Activated T-helper 2 cell treated with anti-CD3 and anti-CD28 coated beads, Interferon-gamma antibody, Interleukin-2, Interleukin-4, amounts not matched to agents 10 μg/mL and 5 μg/mL and 100 μg/mL, durations not matched to agents 14 hours and 24 hours and 36 hours (primary cell): ENCODE measurements around the gene PKNOX2. TPM values are rescaled to one million over a fixed set of nuclear protein-coding genes. Genes with fewer than 3 reads are reported as not detected.

Experiments used
- DNase-seq: peaks from one replicate; pipeline ENCODE4 v3.0.0; 2021; ENCODE audit warnings: low spot score
- H3K27ac Mint-ChIP-seq: one replicate; pipeline ENCODE4 v1.8.0; 2021; ENCODE audit warnings: mixed read lengths
- H3K27me3 Mint-ChIP-seq: one replicate; pipeline ENCODE4 v1.8.0; 2021; ENCODE audit warnings: low read depth, mixed read lengths
- H3K36me3 Mint-ChIP-seq: one replicate; pipeline ENCODE4 v1.8.0; 2021; ENCODE audit warnings: low read depth, mixed read lengths
- H3K4me1 Mint-ChIP-seq: one replicate; pipeline ENCODE4 v1.8.0; 2021; ENCODE audit warnings: low read depth, mixed read lengths
- H3K4me3 Mint-ChIP-seq: one replicate; pipeline ENCODE4 v1.8.0; 2021; ENCODE audit warnings: low read depth, mild to moderate bottlenecking, moderate library complexity, mixed read lengths
- H3K9me3 Mint-ChIP-seq: one replicate; pipeline ENCODE4 v1.8.0; 2021; ENCODE audit warnings: mixed read lengths
- intact Hi-C: fragments of 100-400 bp; cut with micrococcal nuclease; formaldehyde crosslinking; loops from one replicate; pipeline ENCODE4 v1.15.1; 2023
- total RNA-seq: library from RNA; stranded (reverse); gene quantifications from 2 replicates; pipeline ENCODE4 v1.2.3, GENCODE V29; 2022

PKNOX2 gene
- total RNA-seq, 1 donor from 2014 or later = not detected

DNA sequence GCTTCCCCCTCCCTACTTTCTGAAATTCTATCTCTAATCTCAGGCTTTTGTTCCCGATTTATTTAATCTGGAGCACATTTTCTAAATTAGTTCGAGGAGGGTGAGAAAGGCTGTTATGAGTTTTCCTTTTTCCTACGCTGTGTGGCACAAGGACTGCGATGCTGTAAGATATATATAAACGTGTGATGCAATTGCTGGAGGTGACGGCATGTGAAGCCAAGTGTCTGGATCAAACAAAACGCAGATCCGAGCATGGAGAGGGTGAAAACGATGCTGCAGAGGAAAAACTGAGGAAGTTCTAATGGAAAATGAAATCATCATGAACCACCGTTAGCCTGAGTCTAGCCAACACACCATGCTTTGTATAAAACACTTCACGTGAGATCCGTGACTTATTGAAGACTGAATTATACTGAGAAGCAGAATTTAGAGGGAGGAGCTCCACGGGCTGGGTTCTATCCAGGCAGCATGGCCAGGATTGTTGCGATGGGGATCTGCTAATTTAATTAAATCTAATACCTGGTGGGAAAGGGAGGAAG, 4.4 kb downstream of the PKNOX2 start:
- Mint-ChIP-seq H3K36me3 (no peaks in the 10 kb centered on the region), H3K27me3 (peaks cover 66% of the 10 kb centered on the region), H3K27ac (no peak overlapping the region), H3K9me3 (no peaks in the 10 kb centered on the region), H3K4me1 (peaks cover 11% of the 10 kb centered on the region), H3K4me3 (no peak overlapping the region)
- DNase-seq = no peak
- intact Hi-C loops = no loop called here

GRCh38 chr11:125170001-125170509, 5.5 kb downstream of the PKNOX2 start:
- H3K27ac Mint-ChIP-seq = no peak overlapping the region
- H3K4me3 Mint-ChIP-seq = no peak overlapping the region
- no peak for DNase-seq
- H3K9me3 Mint-ChIP-seq = no peaks in the 10 kb centered on the region
- intact Hi-C loops = no loop called here
- H3K36me3 Mint-ChIP-seq = no peaks in the 10 kb centered on the region
- H3K4me1 Mint-ChIP-seq = peaks cover 10% of the 10 kb centered on the region
- H3K27me3 Mint-ChIP-seq = peaks cover 61% of the 10 kb centered on the region

- H3K27me3 Mint-ChIP-seq = peaks cover 62% of the 10 kb centered on the region
- H3K9me3 Mint-ChIP-seq = no peaks in the 10 kb centered on the region
- H3K4me1 Mint-ChIP-seq = peaks cover 7% of the 10 kb centered on the region
- intact Hi-C loops = no loop called here
- H3K36me3 Mint-ChIP-seq = no peaks in the 10 kb centered on the region
- no peak for DNase-seq
- no peak overlapping the region for H3K4me3 Mint-ChIP-seq
- no peak overlapping the region for H3K27ac Mint-ChIP-seq
Observed at GRCh38 chr11:125170510-125171031, 6.0 kb downstream of the PKNOX2 start.

GRCh38 chr11:125171974-125172373, 7.4 kb downstream of the PKNOX2 start:
- no peak overlapping the region for H3K27ac Mint-ChIP-seq

DNA sequence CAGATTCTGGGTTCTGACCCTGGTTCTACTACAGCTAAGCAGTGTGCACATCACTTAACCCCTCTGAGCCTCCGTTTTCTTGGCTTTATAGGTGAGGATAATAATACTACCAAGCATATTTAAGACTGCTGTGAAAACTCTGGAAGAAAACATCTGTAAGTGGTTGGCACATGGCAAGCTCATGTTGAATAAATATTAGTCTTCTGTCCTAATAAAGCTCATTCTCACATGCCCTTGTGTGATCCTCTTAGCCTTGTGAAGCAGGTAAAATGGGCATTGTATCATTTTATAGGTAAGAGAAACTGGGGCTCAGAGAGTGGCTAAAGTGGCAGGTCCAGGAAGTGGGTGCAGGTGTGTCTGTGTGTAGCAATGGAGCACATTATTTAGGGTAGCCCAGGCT, 8.5 kb downstream of the PKNOX2 start:
- no peaks in the 10 kb centered on the region for H3K9me3 Mint-ChIP-seq
- H3K4me1 Mint-ChIP-seq = peaks cover 3% of the 10 kb centered on the region
- H3K36me3 Mint-ChIP-seq = no peaks in the 10 kb centered on the region
- H3K27me3 Mint-ChIP-seq = peaks cover 46% of the 10 kb centered on the region
- H3K27ac Mint-ChIP-seq = no peak overlapping the region
- intact Hi-C loops = no loop called here
- no peak overlapping the region for H3K4me3 Mint-ChIP-seq
- DNase-seq = no peak

More at GRCh38 chr11:125171974-125172373, 7.4 kb downstream of the PKNOX2 start:
- no peak for DNase-seq
- peaks cover 53% of the 10 kb centered on the region for H3K27me3 Mint-ChIP-seq
- no peaks in the 10 kb centered on the region for H3K36me3 Mint-ChIP-seq
- no peaks in the 10 kb centered on the region for H3K9me3 Mint-ChIP-seq
- no peak overlapping the region for H3K4me3 Mint-ChIP-seq
- H3K4me1 Mint-ChIP-seq = peaks cover 3% of the 10 kb centered on the region
- intact Hi-C loops = no loop called here

DNA sequence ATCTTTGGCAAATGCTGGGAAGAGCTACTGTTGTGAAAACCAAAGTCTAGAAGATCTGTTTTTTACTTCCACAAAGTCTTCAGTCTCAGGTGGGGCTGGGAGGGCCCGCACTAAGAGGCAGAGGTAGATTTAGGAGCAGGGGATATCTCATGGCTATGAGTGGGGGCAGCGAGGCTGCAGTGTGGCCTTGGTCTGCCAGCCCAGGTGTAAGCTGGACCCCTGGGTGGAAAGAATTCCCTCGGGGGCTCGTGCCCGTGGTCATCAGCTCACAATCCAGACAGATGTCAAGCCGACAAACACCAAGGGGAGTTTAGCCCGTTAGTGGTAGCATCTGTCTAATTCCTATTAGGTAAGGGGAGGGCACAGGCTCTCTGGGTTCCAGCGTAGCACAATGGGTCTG, 9.0 kb downstream of the PKNOX2 start:
- Mint-ChIP-seq H3K36me3 (no peaks in the 10 kb centered on the region), H3K27ac (no peak overlapping the region), H3K27me3 (peaks cover 41% of the 10 kb centered on the region), H3K9me3 (no peaks in the 10 kb centered on the region), H3K4me3 (no peak overlapping the region), H3K4me1 (peaks cover 3% of the 10 kb centered on the region)
- DNase-seq = no peak
- intact Hi-C loops = no loop called here

GRCh38 chr11:125174057-125174456, 9.5 kb downstream of the PKNOX2 start:
- peaks cover 3% of the 10 kb centered on the region for H3K4me1 Mint-ChIP-seq
- H3K27me3 Mint-ChIP-seq = peaks cover 36% of the 10 kb centered on the region
- H3K27ac Mint-ChIP-seq = no peak overlapping the region
- H3K36me3 Mint-ChIP-seq = no peaks in the 10 kb centered on the region
- H3K9me3 Mint-ChIP-seq = no peaks in the 10 kb centered on the region
- intact Hi-C loops = no loop called here
- no peak for DNase-seq
- H3K4me3 Mint-ChIP-seq = no peak overlapping the region

- H3K4me3 Mint-ChIP-seq = no peak overlapping the region
- intact Hi-C loops = no loop called here
- H3K27ac Mint-ChIP-seq = no peak overlapping the region
- no peak for DNase-seq
- peaks cover 30% of the 10 kb centered on the region for H3K27me3 Mint-ChIP-seq
- peaks cover 3% of the 10 kb centered on the region for H3K4me1 Mint-ChIP-seq
- no peaks in the 10 kb centered on the region for H3K36me3 Mint-ChIP-seq
- no peaks in the 10 kb centered on the region for H3K9me3 Mint-ChIP-seq
Observed at GRCh38 chr11:125174686-125175085, 10.1 kb downstream of the PKNOX2 start.

DNA sequence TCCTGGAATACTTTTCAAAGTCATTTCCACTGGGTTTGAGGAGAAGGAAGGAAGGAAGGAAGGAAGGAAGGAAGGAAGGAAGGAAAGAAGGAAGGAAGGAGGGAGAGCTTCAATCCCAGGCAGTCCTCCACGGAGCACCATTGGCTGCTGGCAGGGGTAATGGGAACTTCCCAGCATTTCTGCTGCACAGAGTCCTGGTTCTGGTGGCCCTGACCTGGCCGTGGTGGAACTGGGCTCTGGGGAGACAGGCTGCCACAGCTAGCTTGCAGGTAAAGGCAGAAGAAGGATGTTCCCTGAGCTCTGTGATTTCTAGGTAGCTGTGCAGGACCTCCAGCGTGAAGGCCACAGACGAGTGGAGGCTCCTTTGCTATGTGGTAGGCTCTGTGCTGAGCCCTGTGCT, 10.6 kb downstream of the PKNOX2 start:
- H3K27ac Mint-ChIP-seq = no peak overlapping the region
- H3K4me1 Mint-ChIP-seq = peaks cover 3% of the 10 kb centered on the region
- H3K36me3 Mint-ChIP-seq = no peaks in the 10 kb centered on the region
- no peak for DNase-seq
- peaks cover 25% of the 10 kb centered on the region for H3K27me3 Mint-ChIP-seq
- no peaks in the 10 kb centered on the region for H3K9me3 Mint-ChIP-seq
- intact Hi-C loops = no loop called here
- no peak overlapping the region for H3K4me3 Mint-ChIP-seq

- Mint-ChIP-seq H3K36me3 (no peaks in the 10 kb centered on the region), H3K4me3 (no peak overlapping the region), H3K9me3 (no peaks in the 10 kb centered on the region), H3K4me1 (peaks cover 3% of the 10 kb centered on the region), H3K27ac (no peak overlapping the region), H3K27me3 (peaks cover 24% of the 10 kb centered on the region)
- no peak for DNase-seq
- intact Hi-C loops = no loop called here
Observed at GRCh38 chr11:125175896-125176575, 11.5 kb downstream of the PKNOX2 start.

- no peaks in the 10 kb centered on the region for H3K36me3 Mint-ChIP-seq
- peaks cover 3% of the 10 kb centered on the region for H3K4me1 Mint-ChIP-seq
- H3K27me3 Mint-ChIP-seq = peaks cover 19% of the 10 kb centered on the region
- H3K4me3 Mint-ChIP-seq = no peak overlapping the region
- intact Hi-C loops = no loop called here
- DNase-seq = no peak
- H3K27ac Mint-ChIP-seq = no peak overlapping the region
- H3K9me3 Mint-ChIP-seq = no peaks in the 10 kb centered on the region
Observed at GRCh38 chr11:125176866-125177265, 12.3 kb downstream of the PKNOX2 start.

DNA sequence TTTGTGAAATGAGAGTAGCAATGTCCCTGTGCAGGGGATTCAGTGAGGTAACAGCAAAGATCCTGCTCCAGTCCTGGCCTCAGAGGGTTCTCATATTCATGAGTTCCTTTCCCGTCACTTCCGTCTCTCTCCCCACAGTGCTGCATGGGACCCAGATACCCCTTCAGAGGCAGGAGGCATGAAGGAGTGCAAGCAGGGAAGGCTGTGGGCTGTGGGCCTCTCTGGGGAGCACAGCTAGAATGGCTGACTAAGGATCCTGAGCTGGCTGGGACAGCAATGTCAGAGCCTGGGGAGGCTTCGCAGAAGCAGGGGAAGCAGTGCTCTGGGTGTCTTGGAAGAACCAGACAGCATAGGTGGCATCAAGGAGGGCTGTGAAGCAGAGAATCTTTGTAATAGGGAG, 13.0 kb downstream of the PKNOX2 start:
- no peaks in the 10 kb centered on the region for H3K36me3 Mint-ChIP-seq
- no peak overlapping the region for H3K4me3 Mint-ChIP-seq
- peaks cover 3% of the 10 kb centered on the region for H3K4me1 Mint-ChIP-seq
- no peak for DNase-seq
- no peaks in the 10 kb centered on the region for H3K9me3 Mint-ChIP-seq
- no peak overlapping the region for H3K27ac Mint-ChIP-seq
- intact Hi-C loops = no loop called here
- H3K27me3 Mint-ChIP-seq = peaks cover 17% of the 10 kb centered on the region

- peaks cover 15% of the 10 kb centered on the region for H3K27me3 Mint-ChIP-seq
- no peak overlapping the region for H3K27ac Mint-ChIP-seq
- no peak overlapping the region for H3K4me3 Mint-ChIP-seq
- no peaks in the 10 kb centered on the region for H3K9me3 Mint-ChIP-seq
- H3K36me3 Mint-ChIP-seq = no peaks in the 10 kb centered on the region
- H3K4me1 Mint-ChIP-seq = peaks cover 3% of the 10 kb centered on the region
- intact Hi-C loops = no loop called here
- DNase-seq = no peak
Observed at GRCh38 chr11:125179346-125179745, 14.8 kb downstream of the PKNOX2 start.
